Measurements from ENCODE around the gene OLFM1.
"Not testable (repeated sequence)": the region's sequence is repeated elsewhere in the genome, so short reads cannot be mapped to it uniquely, and the experiment has no call there.

Gene OLFM1

GRCh38 chr9:135060461-135061116 lies 26.9 kb upstream of the OLFM1 start:
- DNase-seq = no peak

- DNase-seq = no peak
Observed at GRCh38 chr9:135061441-135061840, 26.0 kb upstream of the OLFM1 start.

- no peak for DNase-seq
Observed at GRCh38 chr9:135062254-135062653, 25.2 kb upstream of the OLFM1 start.

GRCh38 chr9:135063466-135063865 lies 24.0 kb upstream of the OLFM1 start:
- not testable (repeated sequence) for DNase-seq

DNA sequence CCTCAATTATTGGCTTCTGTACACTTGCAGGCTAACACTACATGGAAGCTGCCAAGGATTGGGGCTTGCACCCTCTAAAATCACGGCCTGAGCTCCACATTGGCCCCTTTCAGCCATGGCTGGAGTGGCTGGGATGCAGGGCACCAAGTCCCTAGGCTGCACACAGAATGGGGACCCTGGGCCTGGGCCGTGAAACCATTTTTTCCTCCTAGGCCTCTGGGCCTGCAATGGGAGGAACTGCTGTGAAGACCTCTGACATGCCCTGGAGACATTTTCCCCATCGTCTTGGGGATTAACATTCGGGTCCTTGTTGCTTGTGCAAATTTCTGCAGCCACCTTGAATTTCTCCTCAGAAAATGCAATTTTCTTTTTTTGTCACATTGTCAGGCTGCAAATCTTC lies 23.6 kb upstream of the OLFM1 start:
- not testable (repeated sequence) for DNase-seq

DNA sequence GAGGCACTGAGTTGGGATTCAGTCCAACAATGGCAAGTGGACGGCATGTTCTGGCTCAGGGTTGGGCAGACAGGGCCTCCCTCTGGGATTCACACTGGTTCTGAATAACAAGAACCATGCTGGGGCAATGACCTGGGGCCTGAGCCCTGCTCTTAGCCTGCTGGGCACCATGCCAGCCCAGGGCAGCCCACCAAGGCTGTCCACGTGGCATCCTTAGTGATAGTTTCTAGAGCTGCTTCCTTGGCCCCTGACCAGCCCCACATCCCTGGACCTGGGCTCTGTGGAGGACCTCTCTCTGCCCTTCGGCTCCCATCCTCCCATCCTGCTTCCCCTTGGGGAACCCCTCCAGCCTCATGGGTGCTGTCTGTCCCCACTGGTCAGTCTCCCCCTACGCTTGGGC lies 22.3 kb upstream of the OLFM1 start:
- no peak for DNase-seq

- no peak for DNase-seq
Observed at GRCh38 chr9:135065804-135066203, 21.7 kb upstream of the OLFM1 start.

- no peak for DNase-seq
Observed at GRCh38 chr9:135066291-135066690, 21.2 kb upstream of the OLFM1 start.

- DNase-seq = no peak
Observed at GRCh38 chr9:135067096-135067710, 20.3 kb upstream of the OLFM1 start.

DNA sequence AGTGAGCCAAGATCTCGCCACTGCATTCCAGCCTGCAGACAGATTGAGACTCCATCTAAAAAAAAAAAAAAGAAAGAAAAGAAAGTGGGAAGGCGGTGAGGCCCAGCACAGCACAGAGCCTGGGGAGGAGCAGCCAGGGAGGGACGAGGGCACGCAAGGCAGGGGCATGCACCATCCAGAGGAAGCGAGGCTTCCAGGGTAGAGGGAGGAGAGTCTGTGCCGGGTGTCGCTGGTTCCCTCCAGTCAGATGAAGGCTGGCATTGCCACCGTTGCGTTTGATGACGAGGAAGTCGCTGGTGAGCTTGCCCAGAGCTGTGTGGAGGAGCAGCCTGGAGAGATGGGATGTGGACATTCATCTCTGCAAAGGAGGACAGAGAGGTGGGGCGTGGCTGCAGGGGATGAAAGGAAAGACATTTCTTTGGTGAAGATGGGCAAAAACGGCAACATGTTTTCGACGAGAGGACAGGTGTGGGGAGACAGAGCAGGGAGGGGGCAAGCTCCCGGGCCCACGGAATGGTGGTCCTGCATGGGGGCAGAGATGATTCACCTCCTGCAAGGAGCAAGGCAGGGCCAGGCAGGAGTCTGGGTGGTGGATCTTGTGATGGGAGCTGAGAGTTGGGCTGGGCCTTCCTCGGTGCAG lies 18.6 kb upstream of the OLFM1 start:
- no peak for DNase-seq

- no peak for DNase-seq
Observed at GRCh38 chr9:135069558-135070197, 17.8 kb upstream of the OLFM1 start.

- no peak for DNase-seq
Observed at GRCh38 chr9:135070198-135070951, 17.1 kb upstream of the OLFM1 start.

DNA sequence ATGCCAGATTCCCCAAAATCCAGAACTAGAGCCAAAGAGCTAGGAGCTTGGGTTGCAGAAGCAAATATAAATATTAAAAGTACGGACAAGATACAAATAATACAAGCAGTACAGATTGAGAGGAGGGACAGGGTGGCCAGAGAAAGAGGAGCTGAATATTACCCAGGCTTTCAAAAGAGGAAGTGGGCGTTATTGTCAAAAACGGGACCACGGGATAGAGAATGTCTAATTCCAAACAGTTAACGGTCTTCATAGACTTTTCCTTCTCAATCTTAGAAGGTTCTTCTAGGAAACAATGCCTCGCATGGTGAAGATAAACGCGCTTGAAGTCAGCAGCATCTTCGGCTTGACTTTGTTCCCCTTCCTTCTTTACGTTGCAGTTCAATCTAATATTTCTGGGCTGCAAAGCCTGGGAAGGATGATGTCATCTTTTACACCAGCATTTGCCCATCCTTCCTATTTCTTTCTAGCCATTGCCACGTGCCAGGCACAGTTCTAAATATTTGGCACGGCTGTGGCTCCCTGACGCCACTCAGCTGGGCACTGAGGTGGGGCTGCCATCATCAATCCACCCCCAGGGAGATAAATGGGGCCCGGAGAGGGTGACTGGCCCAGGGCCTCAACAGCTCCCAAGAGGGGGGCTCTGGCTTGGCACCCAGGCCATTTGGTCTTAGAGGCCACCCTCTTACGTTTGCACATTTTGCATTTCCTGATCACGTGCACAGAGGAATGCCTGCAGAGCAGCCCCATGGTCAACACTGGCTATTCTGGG lies 16.3 kb upstream of the OLFM1 start:
- no peak for DNase-seq

GRCh38 chr9:135073081-135073740 lies 14.3 kb upstream of the OLFM1 start:
- DNase-seq = no peak

DNA sequence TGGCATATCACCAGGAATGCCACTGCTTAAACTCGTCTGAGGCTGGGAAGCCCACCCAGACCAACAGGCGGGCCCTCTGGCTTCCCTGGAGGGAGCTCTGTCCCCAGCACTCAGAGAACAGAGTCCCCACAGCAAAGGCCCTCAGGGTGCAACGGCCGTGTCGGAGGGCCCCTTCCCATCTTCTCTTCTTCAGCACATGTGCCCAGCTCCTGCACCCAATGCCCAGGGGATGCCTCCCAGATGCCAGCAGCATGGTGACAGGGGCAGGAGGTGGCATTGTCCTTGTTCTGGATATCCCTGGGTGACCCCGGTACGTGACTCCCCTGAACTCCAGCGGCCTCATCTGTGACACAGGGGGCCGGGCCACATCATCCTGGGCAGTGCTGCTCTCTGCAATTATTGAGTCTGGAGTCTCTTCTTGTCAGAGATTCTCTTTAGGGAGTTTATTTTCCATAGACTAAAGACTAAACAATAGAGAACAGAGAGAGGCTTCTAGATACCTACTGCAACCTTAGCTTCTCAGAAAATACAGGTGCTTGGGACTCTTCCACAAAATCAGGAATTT lies 13.6 kb upstream of the OLFM1 start:
- no peak for DNase-seq

DNA sequence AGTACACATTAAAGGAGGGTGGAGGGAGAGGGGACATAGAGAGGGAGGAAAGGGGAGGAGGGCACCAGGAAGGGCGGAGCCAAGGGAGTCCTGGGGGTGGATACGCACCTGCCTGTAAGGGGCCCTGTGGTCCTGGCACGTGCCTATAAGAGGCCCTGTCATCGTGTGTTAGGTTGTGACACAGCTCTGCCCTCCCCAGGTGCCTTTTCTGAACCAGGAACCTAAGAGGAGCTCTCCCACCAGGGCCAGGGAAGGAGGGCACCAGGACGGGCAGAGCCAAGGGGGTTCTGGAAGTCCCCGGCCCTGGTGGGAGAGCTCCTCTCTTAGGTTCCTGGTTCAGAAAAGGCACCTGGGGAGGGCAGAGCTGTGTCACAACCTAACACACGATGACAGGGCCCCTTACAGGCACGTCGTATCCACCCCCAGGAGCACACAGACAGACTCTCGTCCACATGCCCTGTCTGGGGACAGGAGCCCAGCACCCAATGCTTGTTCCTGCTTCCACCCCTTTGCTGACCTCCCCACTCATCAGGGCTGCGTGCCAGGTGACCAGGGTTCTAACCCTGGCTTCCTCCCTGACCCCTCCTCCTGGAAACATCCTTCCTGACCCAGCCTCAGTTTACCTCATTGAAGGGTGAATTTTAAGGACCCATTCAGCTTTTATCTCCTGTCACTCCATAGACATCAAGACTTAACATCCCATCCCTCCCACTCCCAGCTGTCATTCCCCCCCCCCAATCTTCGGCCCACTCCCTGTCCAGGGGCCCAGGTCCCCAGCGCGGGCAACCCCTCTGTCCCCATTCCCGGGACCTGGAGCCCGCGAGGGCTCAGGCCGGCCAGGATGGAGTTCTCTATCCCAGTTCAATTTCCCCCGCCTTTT lies 12.9 kb upstream of the OLFM1 start:
- no peak for DNase-seq

- no peak for DNase-seq
Observed at GRCh38 chr9:135075234-135076142, 12.0 kb upstream of the OLFM1 start.

GRCh38 chr9:135076143-135076875 lies 11.2 kb upstream of the OLFM1 start:
- no peak for DNase-seq

Measured in GF-D8 (cell line).